Renal pelvis (tissue), 4 donors: ENCODE results near the gene CD86. TPM values are rescaled to one million over a fixed set of nuclear protein-coding genes. Genes with fewer than 3 reads are reported as not detected.

ENCODE experiments used
- DNase-seq: peaks from one replicate; pipeline ENCODE4 v3.0.0-alpha.2; 2013
- polyA plus RNA-seq, 3 donors: library from polyadenylated mRNA; unstranded; fragments of 120-200 nt; gene quantifications; one replicate each; pipeline ENCODE4 v1.2.1, GENCODE V29; 2013; ENCODE audit not compliant: insufficient read length in 3 of 3

The CD86 gene
- polyA plus RNA-seq, 3 donors: 1.1 to 1.5 (median 1.3) TPM

DNA sequence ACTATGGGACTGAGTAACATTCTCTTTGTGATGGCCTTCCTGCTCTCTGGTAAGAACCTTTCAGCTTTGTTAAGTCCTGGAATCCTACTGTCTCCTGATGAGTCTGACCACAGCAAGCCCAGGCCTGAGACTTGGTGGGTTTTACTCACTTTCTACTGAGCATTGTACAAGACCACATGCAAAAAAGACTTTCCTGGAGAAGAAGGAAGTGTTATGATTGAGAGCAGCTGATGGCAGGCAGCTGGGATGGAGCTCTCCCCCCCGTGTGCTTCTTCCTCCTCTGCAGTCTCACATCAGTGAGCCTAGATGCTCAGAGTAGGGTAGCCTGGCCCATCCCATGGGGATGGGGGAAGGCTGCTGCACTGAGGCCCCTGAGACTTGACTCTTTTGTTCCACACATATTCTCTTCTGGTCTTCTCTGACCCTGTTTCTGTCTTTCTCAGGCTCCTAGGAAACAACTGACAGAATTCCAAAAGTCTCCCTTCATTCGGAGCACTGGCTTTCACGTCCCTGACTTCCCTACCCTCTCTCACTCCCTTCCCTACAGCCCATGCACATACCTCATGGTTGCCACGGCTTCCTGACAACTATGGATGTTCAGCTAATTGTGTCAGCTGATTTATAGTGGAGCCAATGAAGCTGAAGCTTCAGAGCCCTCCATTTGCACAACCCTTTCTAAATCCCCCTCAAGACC lies 36.6 kb downstream of the CD86 start:
- DNase-seq: no peak

DNA sequence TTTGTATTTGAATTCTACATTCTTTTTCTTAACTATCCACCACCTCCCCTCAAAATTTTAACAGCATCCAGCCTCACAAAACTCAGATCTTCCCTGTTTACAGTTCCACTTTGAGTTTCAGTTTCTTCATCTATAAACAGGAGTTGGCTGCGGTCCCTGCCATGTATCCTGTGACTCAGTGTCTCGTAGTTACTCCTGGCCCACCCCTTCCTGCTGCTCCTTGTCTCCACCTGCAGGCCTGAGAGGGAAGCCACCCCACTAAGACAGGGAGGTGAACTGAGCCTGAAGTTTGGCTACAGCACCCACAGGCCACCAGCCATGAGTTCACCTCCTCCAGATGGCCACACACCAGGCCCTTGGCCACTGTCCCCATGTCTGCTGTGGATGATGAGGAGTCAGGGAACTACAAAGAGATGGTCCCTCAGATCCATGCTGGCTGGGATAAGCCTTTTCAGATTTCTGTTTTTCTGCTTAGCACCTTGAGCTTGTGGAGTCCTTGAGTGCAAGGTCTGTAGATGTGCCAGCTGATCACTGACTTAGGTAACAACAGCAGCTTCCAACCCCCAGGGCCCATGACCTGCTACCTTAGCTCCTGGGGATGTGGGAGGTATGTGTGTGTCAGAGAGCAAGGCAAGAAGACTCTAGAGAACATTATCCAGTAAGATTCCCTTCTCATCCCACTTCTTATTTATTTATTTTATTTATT lies 37.5 kb downstream of the CD86 start:
- DNase-seq: no peak

DNA sequence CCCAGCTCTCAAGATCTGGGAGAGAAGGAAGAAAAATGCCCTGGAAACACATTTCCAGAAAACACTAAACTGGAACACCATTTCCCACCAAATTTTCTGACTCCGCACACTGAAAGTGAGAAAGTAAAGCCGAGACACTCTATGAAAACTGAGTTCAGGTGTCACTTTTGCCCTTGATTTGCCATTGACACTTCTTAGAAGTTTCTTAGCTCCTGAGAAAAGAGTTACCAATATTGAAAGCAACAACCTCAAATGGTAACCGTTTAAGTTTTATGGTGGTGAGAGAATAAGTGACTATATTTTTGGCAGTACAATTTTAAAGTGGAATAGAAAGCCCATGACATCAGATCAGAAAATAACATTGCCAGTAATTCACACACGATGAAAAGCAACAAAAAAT lies 39.0 kb downstream of the CD86 start:
- DNase-seq: no peak

DNA sequence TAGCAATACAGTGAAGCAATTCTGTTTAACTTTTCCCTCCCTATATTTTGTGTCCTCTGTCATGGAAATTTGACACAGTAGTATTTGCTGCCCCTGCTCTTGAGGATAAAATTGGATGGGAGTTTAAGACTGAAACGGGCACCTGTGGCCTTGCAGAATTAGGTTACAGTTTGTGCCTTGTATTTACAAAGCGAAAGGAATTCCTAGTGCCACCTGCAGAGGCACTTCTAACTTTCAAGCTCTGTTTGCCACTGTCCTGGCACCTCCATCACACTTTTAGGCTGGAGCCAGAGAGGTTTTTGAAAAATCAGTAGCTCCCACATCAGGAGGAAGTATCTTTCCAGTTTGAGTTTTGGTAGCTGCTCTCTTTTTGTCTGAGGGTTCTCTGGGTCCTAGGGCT lies 39.5 kb downstream of the CD86 start:
- DNase-seq: no peak

DNA sequence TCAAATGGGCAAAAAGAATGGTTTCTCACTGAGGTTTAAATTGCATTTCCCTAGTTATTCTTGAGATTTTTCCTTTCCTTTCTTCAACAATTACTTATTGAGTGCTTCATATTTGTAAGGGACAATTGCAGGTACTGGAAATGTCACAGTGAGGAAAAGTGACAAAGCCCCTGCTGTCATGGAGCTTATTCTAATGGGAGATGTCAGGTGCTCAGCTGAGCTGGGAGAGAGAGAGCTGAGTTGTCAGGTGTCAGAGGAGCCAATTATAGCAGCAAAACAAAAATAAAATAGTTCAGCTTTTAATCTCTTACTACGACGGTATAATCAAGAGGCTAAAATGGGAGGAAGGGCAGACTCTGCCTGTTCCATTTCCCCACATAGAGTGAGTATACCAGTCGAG lies 42.0 kb downstream of the CD86 start:
- no peak for DNase-seq

DNA sequence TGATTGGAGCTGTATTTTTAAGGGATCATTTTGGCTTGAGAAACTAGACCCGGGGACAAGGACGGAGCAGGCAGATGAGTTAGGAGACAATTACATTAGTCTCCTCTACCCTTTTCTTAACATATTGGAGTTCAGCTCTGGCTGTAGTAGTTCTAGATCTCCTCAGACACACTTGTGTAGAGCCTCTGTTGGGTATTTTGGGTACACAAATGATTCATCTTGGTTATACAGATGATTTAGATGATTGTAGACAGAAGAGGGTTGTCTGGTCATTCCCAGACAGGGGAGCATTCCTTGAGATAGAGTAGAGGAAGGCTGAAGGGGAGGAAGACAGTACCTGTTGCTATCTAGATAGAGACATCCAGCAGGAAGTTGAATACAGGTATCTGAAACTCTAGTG lies 43.4 kb downstream of the CD86 start:
- no peak for DNase-seq

DNA sequence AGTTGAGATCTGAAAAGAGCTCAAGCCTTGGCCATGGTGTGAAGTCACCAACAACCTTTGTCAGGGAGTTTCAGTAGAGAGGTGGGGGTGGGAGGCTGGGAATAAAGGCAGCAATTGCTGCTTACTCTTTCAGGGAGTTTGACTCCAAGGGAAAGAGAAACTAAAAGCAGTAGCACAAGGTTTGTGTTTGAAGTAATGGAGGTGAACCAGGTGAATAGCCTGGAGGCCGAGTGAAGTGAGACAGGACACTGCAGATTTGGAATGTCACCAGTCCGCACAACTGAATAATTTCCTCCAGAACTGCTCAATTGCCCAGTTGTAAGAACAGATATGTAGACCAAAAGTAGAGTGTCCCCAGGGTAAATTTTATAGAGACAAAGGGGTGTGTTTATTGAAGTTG lies 44.1 kb downstream of the CD86 start:
- DNase-seq: no peak

DNA sequence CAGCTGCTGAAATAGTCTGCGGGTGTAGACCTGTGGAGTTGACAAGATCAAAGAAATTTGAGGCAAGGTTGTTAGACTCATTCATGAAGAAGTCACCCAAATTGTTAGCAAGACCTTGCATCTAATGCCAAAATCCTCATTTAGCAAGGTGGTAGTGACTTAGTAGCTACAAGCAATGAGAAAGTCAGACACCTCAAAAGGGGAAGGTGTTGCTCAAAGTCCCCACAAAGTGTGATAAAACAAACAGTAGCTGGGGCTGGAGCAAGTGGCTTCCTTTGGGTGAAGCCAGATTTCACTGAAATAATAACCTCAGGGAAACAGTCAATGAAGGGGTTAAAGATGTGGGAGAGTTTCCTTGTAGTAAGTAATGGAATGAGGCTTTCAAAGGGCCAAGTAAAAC lies 44.9 kb downstream of the CD86 start:
- no peak for DNase-seq

DNA sequence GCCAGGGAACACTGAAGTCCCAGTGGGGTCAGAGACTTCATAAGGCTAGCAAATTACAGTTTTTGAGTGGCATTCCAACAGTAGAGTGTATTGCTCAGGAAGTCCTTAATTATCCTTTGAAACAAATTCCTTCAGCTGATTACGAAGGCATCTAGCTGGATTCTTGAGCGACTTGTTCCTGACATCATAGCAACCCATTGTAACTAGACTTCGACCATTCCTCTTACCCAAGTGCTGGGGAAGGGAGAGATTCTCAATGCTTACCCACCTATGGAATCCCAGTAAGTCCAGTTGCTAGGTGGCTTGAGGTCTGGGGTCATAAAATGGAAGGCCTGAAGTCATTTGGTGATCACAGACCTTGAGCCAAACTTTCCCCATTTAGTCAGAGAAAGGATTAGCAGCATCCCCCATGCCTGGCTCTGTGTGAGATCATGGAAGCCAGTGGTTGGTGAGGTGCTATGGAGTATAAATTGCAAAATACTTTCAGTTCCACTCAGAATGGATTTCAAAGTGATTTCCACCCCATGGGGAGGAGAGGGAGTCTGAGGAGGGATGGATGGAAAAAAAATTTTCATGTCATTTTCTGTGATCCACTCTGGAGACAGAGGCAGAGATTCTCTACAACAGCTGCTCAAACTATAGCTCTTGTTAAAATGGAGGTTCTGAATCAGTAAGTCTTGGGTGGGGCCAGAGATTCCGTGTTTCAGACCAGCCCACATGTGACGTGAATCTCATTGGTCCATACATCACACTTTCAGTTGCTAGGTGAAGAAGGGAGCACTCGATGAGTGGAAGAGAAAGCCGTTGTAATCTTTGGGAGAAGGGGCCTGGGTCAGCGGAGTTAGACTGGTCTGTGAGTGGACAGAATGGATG lies 45.7 kb downstream of the CD86 start:
- DNase-seq: peak; percentile 23

DNA sequence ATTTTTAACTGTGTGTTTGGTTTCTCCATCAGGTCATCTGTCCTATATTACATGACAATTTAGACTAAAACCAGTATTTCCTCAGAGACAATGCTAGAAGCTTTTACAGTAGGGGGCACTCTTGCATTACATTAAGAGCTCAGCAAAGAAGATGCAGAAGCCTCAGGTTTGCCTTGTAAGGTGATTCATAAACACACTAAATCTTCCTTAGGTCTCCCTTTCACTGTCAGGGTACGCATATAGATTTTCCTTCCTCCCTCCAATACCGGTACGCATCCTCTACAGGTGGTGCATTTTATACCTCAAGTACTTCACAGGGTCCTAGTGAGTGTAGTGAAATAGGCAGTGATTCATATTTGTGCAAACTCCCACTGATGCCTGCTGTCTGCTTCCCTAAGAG lies 46.5 kb downstream of the CD86 start:
- peak; percentile 64 for DNase-seq

DNA sequence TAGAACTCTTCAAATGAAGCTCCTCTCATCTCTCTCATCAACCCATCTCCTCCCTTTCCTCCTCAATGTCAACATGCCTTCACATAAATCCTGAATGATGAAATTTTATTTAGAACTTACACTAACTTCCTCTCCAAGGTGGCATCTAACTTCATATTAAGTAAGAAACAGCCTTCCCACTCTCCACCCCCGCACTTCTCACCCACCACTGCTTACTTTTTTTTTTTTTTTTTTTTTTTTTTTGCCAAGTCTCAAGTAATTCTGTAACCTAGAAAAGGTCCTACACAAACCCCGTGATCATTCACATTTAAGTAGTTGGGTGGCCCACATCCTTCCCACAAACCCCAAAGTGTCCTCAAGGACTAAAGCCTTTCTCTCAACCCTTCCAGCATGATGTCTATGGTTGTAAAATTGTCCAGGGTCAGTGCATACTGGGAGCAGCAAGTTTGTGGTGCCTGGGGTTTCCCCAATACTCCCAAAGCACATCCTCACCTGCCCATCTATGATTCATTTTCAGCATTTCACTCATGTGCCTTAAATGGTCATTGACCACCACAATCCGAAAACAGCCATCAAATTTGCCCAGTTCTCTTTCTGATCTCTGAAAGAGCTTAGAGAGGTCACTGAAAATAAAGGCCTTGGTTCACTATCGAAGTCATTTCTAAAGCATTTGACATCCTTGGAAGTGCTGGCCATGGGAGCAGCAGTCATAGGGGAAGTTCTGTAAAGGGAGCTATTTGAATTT lies 47.2 kb downstream of the CD86 start:
- DNase-seq: no peak

DNA sequence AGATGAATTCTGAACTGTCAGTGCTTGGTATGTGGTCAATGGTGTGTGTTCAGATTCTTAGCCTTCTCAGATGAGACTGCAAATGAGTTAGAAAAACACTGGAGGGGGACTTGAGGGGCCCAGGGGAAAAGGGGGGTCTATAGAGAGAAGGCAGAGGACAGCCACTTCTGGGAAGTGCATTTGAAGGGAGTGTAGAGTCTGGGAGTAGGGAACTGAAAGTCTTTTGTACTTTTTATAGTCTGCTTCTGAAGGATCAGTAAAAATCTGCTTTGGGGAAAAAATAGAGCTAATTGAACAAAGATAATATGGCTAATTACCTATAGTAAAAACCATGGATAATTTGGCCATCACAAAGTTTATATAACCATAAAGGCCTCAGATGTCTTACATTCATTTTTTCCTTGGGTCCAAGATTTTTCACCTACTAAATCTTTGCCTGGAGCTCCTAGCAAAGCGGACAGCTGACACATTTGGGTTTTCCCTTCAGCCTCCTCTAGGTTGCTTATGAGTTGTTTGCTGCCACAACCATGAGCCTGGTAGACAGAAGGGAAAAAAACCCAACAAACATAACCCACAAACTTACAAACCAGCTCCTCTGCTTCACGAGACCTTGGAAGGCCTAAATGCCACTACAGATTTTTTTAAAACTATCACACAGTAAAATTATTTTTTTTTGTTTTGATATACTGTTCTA lies 48.8 kb downstream of the CD86 start:
- no peak for DNase-seq

DNA sequence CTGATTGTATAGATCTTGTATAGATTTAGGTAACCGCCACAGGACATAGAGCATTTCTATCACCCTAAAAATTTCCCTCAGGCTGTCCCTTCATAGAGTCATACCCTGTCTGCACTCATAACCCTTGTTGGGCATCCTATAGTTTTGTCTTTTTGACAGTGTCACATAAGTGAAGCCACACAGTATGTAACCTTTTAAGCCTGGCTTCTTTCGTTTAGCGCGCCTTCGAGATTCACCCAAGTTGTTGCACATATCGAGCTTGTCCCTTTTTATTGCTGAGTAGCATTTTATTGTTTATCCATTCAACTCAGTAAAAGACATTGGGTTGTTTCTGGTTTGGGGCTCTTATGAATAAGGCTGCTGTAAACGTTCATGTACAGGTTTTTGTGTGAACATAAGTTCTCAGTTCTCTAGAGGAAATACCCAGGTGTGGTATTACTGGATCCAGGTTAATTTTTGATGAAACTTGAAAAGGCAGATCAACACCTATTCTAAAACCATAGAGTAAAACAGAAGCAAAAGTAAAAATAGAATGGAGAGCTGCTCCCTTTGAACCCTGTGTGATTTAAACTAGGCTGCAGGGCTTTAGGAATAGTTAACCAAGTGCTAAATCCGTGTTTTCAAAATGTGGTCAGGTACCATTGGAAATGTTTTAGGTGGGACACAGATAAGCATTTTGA lies 49.5 kb downstream of the CD86 start:
- no peak for DNase-seq

DNA sequence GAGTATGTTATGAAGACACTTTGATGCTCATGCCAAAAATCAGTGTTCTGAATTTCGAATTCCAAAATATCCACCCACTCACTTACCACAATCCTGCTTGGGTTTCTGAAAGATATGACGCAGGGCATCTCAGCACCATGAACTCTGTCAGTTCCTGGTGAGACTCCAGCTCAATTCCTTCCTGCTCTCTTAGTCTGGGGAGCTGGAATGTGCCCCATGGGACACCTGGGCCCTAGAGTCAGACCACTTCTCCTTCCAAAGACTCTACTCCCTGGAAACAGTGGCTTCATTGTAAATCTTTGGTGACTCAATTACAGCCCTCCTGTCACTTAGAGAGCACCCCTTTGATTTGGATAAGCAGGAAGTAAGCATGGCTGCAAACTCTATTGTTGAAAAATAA lies 50.5 kb downstream of the CD86 start:
- no peak for DNase-seq

DNA sequence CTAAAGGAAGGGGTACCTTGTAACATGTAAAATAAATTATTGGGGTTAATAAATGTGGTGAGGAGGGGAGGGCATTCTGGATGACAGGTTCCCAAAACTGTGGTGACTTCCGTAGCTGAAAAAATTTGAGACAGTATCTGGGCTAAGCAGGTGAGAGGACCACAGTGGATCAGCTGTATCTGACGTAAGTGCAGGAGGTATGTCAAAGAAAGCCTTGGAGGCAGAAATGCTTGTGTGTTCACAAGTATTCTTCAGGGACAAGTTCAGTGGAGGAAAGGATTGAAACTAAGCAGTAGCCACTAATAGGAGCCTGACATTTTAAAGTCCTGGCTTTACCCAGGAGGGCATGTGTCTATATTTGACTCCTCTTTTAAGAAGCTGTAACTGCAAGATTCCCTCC lies 52.0 kb downstream of the CD86 start:
- DNase-seq: no peak

DNA sequence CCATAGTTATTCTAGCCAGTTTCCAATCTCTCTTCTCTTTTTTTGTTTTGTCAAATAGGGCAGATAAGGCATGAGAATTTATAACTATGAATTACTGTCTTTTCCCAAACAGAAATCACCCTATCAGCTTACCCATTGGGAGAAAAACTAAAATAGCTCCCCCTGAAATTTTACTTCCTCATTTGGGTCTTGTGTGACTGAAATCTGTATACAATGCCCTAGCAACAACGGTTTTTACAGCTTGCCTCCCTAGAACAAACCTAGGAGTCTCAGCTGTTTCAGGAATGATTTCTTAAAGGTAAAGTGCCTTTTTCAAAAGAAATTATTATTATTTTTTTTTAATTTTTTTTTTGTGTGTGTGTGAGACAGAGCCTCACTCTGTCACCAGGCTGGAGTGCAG lies 56.8 kb downstream of the CD86 start:
- DNase-seq: no peak

DNA sequence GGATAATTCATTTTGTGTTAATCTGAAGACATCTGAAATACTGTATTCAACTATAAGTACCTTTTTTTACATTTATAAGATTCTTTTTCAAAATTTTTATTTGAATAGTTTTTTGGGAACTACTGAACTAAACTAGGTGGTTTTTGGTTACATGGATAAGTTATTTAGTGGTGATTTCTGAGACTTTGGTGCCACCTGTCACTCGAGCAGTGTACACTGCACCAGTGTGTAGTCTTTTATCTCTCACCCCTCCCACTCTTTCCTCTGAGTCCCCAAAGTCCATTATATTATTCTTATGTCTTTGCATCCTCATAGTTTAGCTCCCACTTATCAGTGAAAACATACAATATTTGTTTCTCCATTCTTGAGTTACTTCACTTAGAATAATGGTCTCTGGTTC lies 57.6 kb downstream of the CD86 start:
- no peak for DNase-seq

DNA sequence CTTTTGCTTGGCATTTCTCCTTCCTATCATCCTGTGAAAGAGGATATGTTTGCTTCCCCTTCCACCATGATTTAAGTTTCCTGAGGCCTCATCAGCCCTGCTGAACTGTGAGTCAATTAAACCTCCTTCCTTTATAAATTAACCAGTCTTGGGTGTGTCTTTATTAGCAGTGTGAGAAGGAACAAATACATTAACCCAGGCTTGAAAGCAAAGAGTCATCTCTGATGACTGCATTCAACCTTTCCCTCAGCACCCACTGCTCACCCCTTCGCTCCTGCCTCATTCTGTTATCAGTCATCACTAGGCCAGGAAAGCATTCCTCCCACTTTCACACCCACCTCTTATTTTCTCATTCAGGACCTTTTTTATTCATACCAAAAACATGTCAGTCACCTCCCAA lies 68.7 kb downstream of the CD86 start:
- no peak for DNase-seq

DNA sequence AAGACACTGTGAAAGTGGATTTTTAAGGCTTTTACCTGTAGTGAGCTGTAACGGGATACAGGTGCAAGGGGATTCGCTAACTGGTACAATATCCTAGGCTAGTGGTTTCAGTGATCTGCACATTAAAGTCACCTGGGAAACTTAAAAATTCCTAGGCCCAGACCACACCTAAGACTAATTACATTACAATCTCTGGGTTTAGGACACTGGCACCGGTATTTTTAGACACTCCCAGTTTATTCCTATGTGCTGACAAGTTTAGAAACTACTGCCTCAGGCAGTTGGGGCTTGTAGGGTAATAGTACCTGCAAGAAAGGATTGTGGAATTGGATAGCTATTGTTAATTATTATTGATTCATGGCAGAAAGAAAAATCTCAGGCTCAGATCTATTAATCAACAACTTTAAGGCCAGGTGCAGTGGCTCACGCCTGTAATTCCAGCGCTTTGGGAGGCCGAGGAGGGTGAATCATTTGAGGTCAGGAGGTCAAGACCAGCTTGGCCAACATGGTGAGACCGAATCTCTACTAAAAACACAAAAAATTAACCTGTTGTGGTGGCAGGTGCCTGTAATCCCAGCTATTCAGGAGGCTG lies 77.9 kb downstream of the CD86 start:
- no peak for DNase-seq

DNA sequence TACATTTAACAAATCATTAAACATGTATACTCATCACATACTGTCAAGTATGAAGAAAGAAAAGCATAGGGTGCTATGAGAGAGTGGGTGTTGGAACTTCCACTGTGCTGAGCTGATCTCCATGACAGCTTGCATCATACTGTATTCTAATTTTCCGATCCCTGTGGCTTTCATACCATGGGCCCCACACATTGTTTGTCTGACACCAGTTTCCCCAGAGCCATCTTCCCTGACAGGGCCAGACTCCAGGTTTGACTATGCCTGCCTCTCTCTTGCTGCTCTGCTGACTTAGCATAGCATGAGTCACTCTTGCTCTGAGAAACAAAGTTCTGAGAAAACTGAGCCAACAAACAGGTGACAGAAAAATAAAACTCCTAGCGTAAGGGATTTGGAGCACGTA lies 91.3 kb downstream of the CD86 start:
- no peak for DNase-seq
